ENCODE measurements around the gene RPS8. TPM values are rescaled to one million over a fixed set of nuclear protein-coding genes. Genes with fewer than 3 reads are reported as not detected.
"Not testable (repeated sequence)": the region's sequence is repeated elsewhere in the genome, so short reads cannot be mapped to it uniquely, and the experiment has no call there.

The RPS8 gene
- total RNA-seq, 1 experiment from 2014 or later, result 1,104 TPM

- Mint-ChIP-seq H3K27me3 (ENCODE audit: unreplicated experiment) (peaks cover 17% of the 10 kb centered on the region), H3K9me3 (ENCODE audit: low read depth, unreplicated experiment) (peaks cover 4% of the 10 kb centered on the region), H3K4me1 (ENCODE audit: low read depth, unreplicated experiment) (peaks cover 4% of the 10 kb centered on the region), H3K27ac (ENCODE audit: unreplicated experiment) (no peak overlapping the region), H3K36me3 (ENCODE audit: insufficient read depth, unreplicated experiment) (peaks cover 34% of the 10 kb centered on the region), H3K4me3 (ENCODE audit: low read depth, unreplicated experiment) (no peak overlapping the region)
- no TSS peak for BruUV-seq (replicated peaks)
- intact Hi-C loops (cut with micrococcal nuclease; ENCODE audit: unreplicated experiment), result no loop called here
- CTCF ChIA-PET, result interaction anchor here (0.6 kb wide), 1 partner anchor 45 kb away, joined by 3 read pairs; no protein-coding TSS in a partner anchor
- no peak for TF ChIP-seq CTCF (IDR thresholded peaks at IDR 0.05; ENCODE audit: unreplicated experiment)
- no peak for DNase-seq
Measured at GRCh38 chr1:44735992-44736391, 39.3 kb upstream of the RPS8 start.

GRCh38 chr1:44738953-44739306 is 36.4 kb upstream of the RPS8 start:
- BruUV-seq (replicated peaks); CTCF ChIA-PET: not testable (repeated sequence)

GRCh38 chr1:44739307-44740178 is 35.8 kb upstream of the RPS8 start, which contains the start of gene KIF2C:
Gene KIF2C (plus strand): TSS chr1:44739837. CDS start chr1:44739933, 96 bp downstream.
- TF ChIP-seq CTCF (IDR thresholded peaks at IDR 0.05; ENCODE audit: unreplicated experiment), result no peak
- TSS peak; percentile 97 for BruUV-seq (replicated peaks)
- peaks cover 4% of the 10 kb centered on the region for H3K9me3 Mint-ChIP-seq (ENCODE audit: low read depth, unreplicated experiment)
- H3K27ac Mint-ChIP-seq (ENCODE audit: unreplicated experiment), result peak within 1 kb of the TSS; percentile 92
- intact Hi-C loops (cut with micrococcal nuclease; ENCODE audit: unreplicated experiment), result loop anchor here (1.0 kb wide), 1 partner anchor 8 kb away; the partner anchor contains the start of gene RNU5D-1
- CTCF ChIA-PET, result no interaction called here
- peaks cover 17% of the 10 kb centered on the region for H3K27me3 Mint-ChIP-seq (ENCODE audit: unreplicated experiment)
- H3K4me1 Mint-ChIP-seq (ENCODE audit: low read depth, unreplicated experiment), result peaks cover 10% of the 10 kb centered on the region
- H3K36me3 Mint-ChIP-seq (ENCODE audit: insufficient read depth, unreplicated experiment), result peaks cover 48% of the 10 kb centered on the region
- peak within 1 kb of the TSS; percentile 84 for H3K4me3 Mint-ChIP-seq (ENCODE audit: low read depth, unreplicated experiment)
- DNase-seq, result peak; percentile 98

More at GRCh38 chr1:44738953-44739306, 36.4 kb upstream of the RPS8 start:
- peaks cover 17% of the 10 kb centered on the region for H3K27me3 Mint-ChIP-seq (ENCODE audit: unreplicated experiment)
- peaks cover 46% of the 10 kb centered on the region for H3K36me3 Mint-ChIP-seq (ENCODE audit: insufficient read depth, unreplicated experiment)
- intact Hi-C loops (cut with micrococcal nuclease; ENCODE audit: unreplicated experiment), result loop anchor here (1.0 kb wide), 1 partner anchor 8 kb away; the partner anchor contains the start of gene RNU5D-1
- not testable (repeated sequence) for H3K4me1 Mint-ChIP-seq (ENCODE audit: low read depth, unreplicated experiment); DNase-seq; H3K9me3 Mint-ChIP-seq (ENCODE audit: low read depth, unreplicated experiment)
- H3K4me3 Mint-ChIP-seq (ENCODE audit: low read depth, unreplicated experiment), result peak overlapping the region; percentile 84
- H3K27ac Mint-ChIP-seq (ENCODE audit: unreplicated experiment), result peak overlapping the region; percentile 92

GRCh38 chr1:44740179-44740617 is 35.1 kb upstream of the RPS8 start:
- Mint-ChIP-seq H3K4me1 (ENCODE audit: low read depth, unreplicated experiment) (peaks cover 10% of the 10 kb centered on the region), H3K27me3 (ENCODE audit: unreplicated experiment) (peaks cover 17% of the 10 kb centered on the region), H3K4me3 (ENCODE audit: low read depth, unreplicated experiment) (peak overlapping the region; percentile 84), H3K27ac (ENCODE audit: unreplicated experiment) (peak overlapping the region; percentile 92), H3K36me3 (ENCODE audit: insufficient read depth, unreplicated experiment) (peaks cover 51% of the 10 kb centered on the region), H3K9me3 (ENCODE audit: low read depth, unreplicated experiment) (peaks cover 4% of the 10 kb centered on the region)
- TSS peak; percentile 89 for BruUV-seq (replicated peaks)
- CTCF ChIA-PET, result interaction anchor here (0.6 kb wide), 1 partner anchor 9 kb away, joined by 3 read pairs; the partner anchor contains the start of gene RNU5D-1
- intact Hi-C loops (cut with micrococcal nuclease; ENCODE audit: unreplicated experiment), result no loop called here
- no peak for DNase-seq
- no peak for TF ChIP-seq CTCF (IDR thresholded peaks at IDR 0.05; ENCODE audit: unreplicated experiment)
